GM15510 (cell line): ENCODE results near the gene SORCS2.

ENCODE experiments used
- POLR2A ChIP-seq: IDR thresholded peaks from 3 replicates; pipeline ENCODE4 v1.6.1; 2011; ENCODE audit warnings: borderline replicate concordance; ENCODE audit not compliant: insufficient read length; ENCODE audit errors: extremely low read depth

SORCS2 gene

GRCh38 chr4:7337196-7338058 is 145.1 kb downstream of the SORCS2 start:
- TF ChIP-seq POLR2A = no peak

- TF ChIP-seq POLR2A = no peak
Observed at GRCh38 chr4:7338059-7338452, 145.7 kb downstream of the SORCS2 start.

GRCh38 chr4:7338876-7339623 is 146.7 kb downstream of the SORCS2 start:
- TF ChIP-seq POLR2A = no peak

GRCh38 chr4:7339751-7340552 is 147.6 kb downstream of the SORCS2 start:
- no peak for TF ChIP-seq POLR2A

- no peak for TF ChIP-seq POLR2A
Observed at GRCh38 chr4:7340553-7341433, 148.5 kb downstream of the SORCS2 start.

- TF ChIP-seq POLR2A = no peak
Observed at GRCh38 chr4:7341491-7342222, 149.3 kb downstream of the SORCS2 start.

- TF ChIP-seq POLR2A = no peak
Observed at GRCh38 chr4:7342223-7343080, 150.1 kb downstream of the SORCS2 start.

- TF ChIP-seq POLR2A = no peak
Observed at GRCh38 chr4:7343081-7343655, 150.8 kb downstream of the SORCS2 start.

GRCh38 chr4:7343950-7344349 is 151.6 kb downstream of the SORCS2 start:
- TF ChIP-seq POLR2A = no peak

- no peak for TF ChIP-seq POLR2A
Observed at GRCh38 chr4:7344636-7345155, 152.4 kb downstream of the SORCS2 start.

GRCh38 chr4:7347981-7348380 is 155.6 kb downstream of the SORCS2 start:
- TF ChIP-seq POLR2A = no peak
